Stimulated activated CD4-positive, alpha-beta T cell treated with anti-CD3 and anti-CD28 coated beads, Interleukin-15, amount 100 ng/mL, for 24 hours (primary cell): ENCODE results near the gene RBMS3.
"Not testable (repeated sequence)": the region's sequence is repeated elsewhere in the genome, so short reads cannot be mapped to it uniquely, and the experiment has no call there.

Source experiments
- DNase-seq: peaks from one replicate; pipeline ENCODE4 v3.0.0-alpha.2; 2020

Gene RBMS3

DNA sequence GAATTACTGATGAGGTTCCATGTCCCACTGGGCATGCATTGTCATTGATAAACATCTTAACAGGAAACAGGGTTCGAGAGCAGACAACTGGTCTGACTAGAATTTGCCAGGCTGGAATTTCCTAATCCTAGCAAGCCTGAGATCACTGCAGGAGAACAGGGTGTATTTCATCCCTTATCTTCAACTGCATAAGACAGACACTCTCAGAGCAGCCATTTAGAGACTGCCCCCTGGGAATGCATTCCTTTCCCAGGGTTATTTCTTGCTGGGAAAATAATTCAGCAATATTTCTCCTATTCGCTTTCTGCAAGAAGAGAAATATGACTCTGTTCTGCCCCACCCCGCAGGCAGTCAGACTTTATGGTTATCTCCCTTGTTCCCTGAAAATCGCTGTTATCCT lies 113.1 kb downstream of the RBMS3 start:
- not testable (repeated sequence) for DNase-seq

DNA sequence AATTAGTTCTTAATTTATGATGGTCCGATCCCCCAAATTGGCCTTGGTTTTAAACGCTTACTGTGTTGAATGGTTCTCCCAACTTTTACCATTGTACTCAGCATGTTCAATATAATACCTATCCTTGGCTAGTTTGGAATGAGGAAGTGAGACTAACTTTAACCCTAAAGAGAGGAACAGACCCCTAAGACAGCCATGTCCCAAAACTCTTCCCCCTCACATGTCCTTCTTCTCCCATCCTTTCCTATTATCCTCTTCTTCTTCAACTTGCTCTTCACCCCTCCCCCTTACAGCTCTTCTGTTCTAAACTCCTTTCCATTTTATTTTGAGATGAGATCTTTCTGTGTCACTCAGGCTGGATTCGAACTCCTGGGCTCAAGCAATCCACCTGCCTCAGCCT lies 116.5 kb downstream of the RBMS3 start:
- DNase-seq: no peak

DNA sequence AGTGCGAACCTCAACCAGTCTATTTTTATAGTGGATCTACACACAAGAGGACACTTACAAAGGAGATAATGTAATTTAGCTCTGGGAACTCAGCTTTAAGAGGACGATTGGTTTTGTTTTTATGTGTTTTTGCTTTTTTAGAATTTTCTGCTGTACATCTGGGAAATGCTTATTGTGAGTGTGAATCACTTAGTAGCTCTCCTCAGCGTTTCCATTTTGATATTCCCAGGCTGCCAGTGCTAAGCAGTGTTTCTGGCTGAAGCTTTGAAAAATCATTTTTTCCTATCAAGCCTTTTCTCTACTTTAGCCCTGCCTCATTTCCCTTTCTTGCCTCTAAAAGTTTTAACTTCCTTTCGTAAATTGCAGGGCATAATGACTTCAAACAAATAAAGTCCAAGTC lies 117.9 kb downstream of the RBMS3 start:
- no peak for DNase-seq

DNA sequence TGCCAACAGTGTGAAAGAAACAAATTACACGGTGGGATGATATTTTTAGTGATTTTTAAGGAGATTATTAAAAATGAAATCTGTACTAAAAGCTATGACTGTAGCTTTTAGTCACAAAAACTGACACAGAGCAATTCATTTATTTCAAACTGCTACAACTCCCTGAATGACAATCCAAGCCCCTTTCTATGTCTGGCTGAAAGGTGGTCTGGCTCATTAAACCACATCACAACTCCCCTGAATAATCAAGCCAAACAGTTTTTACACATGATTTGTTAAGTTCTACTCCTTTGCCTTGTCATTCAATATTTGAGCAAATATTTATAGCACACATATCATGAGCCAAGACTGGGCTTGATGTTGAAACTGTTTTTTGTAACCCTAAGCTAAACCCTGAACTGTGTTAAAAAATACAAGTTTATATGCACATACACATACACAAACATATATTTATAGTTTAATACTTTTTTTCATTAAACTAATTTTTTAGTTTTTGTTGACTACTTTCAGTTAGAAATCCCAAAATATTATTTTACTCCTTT lies 125.5 kb downstream of the RBMS3 start:
- DNase-seq: no peak

DNA sequence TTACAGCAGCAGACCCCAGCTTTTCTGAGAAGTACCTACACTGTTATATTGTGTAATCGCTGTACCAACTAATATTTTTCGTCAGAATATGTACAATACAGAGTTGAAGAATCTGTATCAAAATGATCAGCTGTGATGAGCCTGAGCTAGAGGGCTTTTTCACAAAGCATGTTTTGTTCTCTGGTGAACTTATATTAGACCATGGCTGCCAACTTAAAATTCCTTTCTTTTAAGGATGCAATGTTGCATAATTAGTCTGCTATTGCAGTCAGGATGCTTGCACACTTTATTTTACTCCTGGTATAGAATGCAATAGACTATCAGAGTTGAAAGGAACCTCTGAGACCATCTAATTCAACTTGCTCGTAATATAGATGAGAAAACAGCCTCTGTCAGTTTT lies 127.8 kb downstream of the RBMS3 start:
- no peak for DNase-seq

DNA sequence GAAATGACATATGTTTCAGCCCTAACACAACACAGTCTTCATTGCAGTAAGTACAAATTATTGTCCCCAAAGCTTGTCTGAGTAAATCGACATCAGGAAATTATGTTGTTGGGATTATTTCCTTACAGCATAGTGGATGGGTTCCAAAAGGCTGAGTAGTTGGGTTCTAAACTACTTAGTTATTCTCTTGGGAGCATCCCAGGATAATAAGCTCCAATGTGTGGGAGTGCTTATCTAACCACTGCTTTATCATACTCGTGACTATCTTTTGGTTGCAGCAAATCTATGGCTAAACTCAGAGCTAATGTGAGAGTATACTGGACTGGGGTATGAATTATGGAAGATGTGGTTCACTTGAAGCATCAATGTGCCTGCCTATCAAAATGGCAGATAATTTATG lies 128.5 kb downstream of the RBMS3 start:
- no peak for DNase-seq

DNA sequence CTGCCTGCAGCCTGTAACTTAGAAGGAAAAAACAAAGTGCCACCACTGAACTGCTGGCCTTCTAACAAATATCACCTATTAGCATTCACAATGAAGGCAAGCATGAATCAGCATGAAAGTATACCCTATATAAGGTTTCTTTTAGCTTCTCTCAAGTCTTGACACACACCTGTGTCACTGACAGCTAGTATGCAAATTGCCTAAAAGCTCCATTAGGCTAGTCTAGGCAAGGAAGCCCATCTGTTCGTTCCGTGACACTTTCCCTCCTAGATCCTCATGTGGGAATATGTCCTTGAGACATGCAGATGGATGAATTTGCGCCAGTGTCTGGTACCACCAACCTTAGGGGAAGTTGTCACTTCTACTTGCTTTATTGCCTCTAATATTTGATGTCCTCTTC lies 129.3 kb downstream of the RBMS3 start:
- no peak for DNase-seq

DNA sequence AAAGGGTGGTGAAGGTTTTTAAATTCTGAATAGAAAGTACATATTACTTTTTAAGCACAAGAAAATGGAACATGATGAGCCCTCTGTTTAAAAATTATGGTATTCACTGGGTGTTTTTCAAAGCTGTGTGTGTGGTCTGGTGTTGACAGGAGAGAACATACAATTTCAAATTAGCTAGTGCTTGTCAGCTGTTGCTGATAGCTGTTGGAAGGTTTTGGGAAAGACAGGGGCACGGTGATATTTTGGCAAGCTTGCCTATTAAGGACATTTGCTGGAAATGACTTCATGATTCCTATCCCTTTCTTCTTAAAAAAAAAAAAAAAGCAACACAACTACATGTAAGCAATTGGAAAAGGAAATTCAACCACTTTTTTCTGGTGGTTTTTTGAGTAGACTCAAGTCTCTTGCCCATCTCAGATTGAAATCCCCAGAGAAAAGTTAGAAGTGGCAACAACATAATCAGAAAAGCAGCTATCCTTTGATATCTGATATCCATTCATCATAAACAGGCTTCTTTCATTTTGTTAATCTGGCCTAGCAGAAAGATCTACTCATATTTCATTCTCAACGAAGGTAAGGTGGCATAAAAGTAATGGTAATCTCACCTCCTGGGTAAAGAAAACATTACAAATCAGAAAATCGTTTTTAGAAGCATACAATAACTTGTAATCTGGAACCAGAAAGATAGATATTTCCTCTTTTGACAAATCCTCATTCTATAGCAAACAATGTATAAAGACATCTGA lies 130.0 kb downstream of the RBMS3 start:
- no peak for DNase-seq

DNA sequence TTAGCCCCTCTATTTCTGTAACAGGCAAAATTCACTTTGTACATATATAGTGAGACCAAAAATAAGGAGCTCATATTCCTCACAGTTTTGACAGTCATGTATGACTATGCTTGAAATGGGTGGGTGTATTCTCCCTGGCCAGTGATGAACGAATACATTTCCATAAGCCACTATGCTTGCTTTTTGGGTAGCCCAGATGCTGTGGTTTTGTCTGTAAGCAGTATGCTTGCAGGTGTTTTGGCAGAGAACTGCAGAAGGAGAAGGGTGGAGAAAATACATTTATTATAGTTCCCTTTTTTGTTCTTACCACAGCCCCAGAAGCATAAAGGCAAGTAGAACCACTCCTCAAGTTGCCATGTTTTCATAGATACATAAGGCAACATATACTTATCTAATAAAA lies 131.2 kb downstream of the RBMS3 start:
- DNase-seq: no peak

DNA sequence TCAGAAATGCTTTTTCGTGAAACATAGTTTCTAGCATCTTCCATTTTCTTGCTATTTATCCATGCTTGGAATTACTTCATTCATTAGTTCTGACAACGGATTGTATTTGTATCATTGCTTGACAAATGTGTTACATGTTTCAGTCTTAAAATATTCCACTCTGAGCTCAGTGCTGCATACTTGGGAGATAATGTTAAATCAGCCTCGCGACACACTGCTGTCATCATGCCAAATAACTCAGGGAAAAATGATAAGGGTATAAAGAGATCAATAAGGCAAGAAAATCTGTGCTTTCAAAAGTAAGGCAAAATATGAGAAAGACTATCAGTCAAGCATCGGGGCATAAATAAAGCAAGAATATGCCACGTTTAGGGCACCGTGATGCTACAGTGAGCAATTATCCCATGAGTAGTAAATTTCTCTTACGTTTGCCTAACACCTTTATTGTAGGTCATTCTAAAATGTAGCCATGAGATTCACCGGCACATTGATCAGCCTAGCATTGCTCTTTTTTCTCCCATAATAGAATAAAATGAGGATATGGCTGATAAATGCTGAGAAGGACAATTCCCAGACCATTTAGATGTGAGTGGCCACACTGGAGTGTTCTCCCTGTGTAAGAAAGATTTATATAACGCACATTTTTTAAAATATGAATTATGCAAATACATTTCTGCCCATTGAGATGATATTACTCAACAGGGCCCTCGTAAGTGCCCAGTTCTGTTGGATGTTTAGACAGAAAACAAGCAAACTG lies 133.8 kb downstream of the RBMS3 start:
- no peak for DNase-seq

DNA sequence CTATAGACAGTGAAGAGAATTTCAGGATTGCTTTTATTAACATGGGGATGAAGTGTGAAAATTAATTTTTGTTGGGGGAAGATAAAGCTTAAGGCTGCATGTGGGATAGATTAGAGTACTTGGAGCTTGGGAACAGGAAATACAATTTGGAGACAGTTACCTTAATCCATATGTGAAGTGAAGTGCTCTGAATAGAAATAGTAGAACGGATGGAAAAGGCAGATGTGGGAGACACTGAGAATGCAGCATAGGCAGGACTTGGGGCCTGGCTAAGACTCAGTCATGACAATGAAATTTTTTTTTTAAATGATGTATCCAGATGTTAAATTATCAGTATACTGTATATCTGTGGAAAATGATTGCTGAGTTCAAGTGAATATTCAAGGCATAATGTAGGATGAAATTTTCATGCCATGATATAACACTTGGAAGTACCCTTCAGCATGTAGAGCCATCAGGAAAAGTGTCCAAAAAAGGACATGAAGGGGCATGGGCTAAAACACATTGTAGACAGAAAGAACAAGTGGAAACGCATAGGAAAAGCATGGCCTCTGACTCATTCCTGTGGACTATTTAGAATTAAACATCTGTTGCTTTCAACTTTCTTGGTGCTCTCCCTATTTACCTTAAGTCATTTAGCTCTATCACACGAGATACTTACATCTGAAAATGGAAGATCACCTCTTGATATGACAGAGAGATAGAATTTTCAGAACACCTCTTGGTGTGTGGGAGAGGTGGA lies 134.8 kb downstream of the RBMS3 start:
- DNase-seq: no peak

DNA sequence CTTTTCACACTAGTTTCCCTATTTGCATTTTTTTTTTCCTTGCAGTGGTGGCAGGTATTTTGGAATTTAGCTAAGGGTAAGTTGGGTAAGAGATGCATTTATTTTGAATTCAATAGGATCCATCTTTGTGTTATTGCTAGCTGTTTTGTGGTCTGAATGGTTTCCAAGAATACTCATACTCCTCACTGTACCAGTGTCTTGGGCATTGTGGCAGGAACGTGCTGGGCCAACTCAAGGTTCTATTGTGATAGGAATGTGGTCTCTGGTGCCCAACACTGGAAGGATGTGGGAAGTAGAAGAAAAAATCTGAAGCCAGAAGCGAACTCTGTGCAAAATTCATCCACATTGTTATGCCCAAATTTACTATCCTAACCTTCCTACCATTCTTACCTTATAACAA lies 135.6 kb downstream of the RBMS3 start:
- no peak for DNase-seq

DNA sequence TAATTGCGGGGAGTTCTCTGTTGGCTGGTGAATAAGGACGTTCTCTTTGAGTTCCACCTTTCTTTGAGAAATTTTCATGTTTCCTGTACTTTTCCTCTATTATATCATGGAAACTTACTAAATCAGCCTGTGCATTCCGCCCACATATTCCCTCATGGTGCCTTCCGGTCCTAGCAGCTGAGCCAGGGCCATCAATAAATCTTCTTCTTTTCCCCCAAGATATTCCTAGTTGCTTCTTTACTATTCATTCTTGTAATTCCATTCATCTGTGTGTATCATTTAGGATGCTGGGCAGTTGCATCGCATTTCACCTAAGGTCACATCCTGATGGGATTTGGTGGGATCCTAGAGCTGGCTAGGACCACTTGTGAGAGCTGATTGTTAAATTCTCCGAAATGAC lies 139.2 kb downstream of the RBMS3 start:
- no peak for DNase-seq

DNA sequence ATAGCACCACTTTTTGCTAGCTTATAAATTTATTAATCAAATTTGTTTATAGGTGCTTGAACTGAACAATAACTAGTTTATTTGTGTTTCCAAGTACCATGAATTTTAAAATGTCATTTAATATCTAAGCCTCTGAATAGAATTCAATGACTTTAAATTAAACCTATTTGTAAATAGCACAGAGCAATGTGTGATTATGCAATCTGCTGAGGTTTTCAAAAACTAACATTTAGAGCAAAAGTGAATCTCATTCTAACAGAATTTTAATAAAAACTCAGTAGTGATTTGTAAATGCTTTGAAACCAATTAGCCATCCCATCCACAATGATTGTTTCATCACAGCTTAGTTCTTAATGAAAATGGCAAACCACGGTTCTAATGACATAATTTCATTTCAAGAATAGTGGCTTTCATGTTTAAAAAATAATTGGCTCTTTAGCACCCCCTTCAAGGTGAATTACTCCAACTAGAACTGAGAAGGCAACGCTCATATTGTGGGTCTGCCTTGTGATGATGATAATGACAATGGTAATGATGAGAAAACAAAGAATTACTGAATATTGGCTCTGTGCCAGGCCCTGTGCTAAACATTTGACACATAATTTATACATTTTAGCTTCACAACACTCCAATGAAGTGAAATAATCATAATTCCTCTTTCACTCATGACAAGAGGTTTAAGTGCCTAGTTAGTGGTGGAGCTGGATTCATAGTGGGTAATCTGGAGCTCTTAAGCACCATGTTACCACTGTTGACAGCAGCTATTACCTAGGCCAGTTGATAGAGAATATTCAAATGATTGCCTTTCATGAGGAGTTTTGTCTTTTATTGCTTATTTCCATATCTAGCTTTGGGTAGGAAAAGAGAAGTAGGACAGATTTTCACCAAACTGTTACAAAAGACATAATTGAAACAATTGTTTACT lies 145.7 kb downstream of the RBMS3 start:
- DNase-seq: no peak

DNA sequence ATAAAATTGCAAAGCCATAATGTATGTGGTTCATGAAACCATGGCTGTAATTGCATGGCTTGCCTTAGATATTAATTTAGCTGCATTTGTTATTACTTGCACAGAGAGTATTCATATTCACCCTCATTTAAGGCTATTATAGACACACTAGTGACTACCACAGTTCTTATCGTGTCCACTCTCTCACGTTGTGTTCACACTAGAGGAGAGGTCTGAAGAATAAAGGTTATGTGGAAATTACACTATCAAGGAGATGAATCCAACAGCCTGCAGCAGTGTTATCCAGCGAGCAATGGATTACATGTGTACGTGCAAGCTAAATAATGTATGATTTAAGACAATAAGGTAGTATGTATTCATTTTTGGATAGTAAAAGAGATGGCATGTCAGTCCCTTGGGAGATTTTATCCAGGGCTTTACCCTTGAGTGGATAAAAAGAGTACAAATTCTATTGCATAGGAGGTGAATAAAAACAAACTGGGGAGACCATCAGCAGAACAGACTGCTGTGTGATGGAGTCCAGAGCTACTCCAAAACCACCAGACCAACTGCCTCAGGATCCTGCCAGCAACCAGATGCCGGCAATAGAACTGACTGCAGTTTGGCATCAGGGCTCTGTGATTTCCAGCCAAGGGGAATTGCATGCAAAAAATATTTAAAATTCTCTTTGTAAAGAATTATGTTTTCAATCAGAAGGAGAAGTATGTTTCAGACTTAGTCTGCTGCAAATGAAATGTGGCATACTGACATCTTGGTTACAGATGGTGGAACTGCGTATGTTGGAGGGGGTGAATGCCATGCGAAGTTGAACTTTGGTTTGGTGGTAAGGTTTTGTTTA lies 146.6 kb downstream of the RBMS3 start:
- DNase-seq: no peak

DNA sequence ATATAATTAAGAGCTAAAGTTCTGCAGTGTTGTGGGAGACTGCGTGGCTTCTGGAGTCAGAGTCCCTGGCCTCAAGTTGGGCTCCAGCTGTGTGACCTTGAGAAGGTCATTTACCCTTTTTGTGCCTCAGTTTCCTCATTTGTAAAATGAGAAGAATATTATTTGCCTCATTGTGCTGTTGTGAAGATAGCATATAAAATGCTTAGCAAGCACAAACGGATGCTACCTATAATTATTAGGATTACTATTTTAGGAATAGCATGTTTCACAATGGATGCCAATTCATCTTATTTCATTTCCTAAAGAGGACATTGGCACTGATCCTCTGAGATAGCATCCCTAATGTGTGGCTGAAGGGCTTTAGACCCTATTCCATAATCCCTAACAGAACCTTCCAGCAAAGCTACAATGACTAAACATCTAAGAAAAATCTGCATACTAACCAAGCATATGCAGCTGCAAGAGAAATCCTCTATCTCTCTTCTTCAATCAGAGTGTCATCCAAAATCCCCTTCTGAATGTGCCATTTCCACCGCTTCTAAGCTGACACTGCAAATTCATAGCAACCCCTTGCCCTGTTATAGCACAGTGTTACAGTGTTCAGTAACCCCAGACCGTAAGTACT lies 148.3 kb downstream of the RBMS3 start:
- no peak for DNase-seq

DNA sequence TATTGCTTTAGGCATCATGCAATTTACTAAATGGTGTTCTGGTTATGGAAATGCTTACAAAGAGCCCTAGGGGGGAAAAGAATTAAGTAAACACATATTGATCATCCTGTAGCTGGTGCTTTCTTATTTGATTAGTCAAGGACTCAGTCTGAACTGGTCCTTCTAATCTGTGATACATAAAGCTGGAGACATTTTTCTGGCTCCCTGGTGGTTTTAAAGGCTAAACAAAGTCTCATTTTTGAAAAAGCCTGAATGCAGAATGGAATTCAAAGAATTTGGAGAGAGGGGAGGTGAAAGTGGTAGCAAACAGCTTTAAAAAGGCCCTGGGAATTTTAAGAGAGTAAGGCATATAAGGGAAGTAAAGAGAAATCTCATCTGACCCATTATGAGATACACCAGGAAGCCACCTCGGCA lies 149.7 kb downstream of the RBMS3 start:
- DNase-seq: no peak

DNA sequence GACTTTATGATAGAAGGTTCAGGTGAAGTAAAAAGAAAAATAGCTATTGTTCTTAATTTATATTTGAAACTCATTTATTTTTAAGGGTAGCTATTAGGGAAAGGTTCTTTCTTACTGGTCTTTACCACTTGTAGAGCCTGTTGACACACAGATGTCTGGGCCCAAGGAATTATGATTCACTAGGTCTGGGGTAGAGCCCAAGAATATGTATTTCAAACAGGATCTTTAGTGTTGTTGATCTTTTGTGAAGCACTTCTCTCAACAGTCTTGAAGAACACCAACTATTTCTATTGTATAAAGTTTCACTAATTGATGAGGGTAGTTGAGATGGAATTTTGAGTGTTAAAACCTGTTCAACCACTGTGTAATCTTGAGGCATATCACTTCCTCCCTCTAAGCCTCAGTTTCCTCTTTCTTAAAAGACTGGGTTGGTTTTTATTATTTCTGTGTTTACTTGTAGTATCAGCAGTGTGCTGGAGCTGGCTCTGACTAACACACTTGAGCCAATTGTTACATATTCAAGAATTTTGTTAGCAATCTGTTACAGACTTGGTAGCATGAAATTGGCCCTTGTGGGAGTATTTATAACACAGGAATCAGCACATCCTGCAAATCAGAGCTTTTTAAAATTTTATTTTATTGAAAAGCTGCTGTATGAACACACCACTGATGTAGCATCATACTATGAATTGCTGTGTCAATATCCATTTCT lies 155.9 kb downstream of the RBMS3 start:
- no peak for DNase-seq

DNA sequence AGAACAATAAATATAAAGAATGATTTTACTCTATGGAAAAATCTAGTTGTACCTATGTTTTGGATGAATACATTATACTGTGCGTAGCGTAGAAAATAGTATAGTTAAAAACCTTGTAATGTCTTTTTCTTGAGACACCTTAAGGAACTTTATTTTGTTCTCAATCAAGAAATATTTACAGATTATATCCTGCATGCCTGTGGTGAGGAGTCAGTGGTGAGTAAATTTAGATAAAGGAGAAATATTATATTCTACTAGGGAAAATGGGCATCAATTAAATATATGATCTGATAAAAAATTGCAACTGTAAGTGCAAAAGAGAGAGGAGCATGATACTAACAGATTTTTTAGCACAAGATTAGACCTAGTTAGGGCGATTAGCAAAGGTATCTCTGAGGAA lies 157.7 kb downstream of the RBMS3 start:
- DNase-seq: no peak
